Endothelial cell of umbilical vein (primary cell): ENCODE data around the gene OAS3.

Experiments
- POLR2A ChIP-seq: IDR thresholded peaks from 2 replicates; pipeline ENCODE4 v1.6.1; 2012; ENCODE audit warnings: low read depth, mild to moderate bottlenecking, control low read depth, low read length
- TF ChIP-seq, protein P1 (sequence below), 2 donors: IDR thresholded peaks; 1 replicate in 1 of 2; 2 replicates in 1 of 2; pipeline ENCODE4 v1.5.1; 2011; ENCODE audit warnings: low read length in 2 of 2, mild to moderate bottlenecking in 2 of 2, moderate library complexity in 2 of 2, control low read depth in 1 of 2, inconsistent platforms in 1 of 2, low read depth in 1 of 2; ENCODE audit not compliant: insufficient read depth in 1 of 2; ENCODE audit errors: extremely low read depth in 1 of 2

DNA sequence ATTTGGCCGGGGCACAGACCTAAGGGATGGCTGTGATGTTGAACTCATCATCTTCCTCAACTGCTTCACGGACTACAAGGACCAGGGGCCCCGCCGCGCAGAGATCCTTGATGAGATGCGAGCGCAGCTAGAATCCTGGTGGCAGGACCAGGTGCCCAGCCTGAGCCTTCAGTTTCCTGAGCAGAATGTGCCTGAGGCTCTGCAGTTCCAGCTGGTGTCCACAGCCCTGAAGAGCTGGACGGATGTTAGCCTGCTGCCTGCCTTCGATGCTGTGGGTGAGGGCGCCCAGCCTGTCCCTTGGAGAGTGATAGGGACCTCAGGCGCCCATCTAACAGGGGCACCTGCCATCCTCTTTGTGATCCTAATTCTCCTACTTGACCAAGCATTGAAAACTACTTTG lies 12.4 kb downstream of the OAS3 start:
- TF ChIP-seq, protein P1, sequence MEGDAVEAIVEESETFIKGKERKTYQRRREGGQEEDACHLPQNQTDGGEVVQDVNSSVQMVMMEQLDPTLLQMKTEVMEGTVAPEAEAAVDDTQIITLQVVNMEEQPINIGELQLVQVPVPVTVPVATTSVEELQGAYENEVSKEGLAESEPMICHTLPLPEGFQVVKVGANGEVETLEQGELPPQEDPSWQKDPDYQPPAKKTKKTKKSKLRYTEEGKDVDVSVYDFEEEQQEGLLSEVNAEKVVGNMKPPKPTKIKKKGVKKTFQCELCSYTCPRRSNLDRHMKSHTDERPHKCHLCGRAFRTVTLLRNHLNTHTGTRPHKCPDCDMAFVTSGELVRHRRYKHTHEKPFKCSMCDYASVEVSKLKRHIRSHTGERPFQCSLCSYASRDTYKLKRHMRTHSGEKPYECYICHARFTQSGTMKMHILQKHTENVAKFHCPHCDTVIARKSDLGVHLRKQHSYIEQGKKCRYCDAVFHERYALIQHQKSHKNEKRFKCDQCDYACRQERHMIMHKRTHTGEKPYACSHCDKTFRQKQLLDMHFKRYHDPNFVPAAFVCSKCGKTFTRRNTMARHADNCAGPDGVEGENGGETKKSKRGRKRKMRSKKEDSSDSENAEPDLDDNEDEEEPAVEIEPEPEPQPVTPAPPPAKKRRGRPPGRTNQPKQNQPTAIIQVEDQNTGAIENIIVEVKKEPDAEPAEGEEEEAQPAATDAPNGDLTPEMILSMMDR (IDR thresholded peaks at IDR 0.05; ENCODE audit: extremely low read depth in 1 of 2, insufficient read depth in 1 of 2, low read depth in 1 of 2, low read length in 2 of 2), result no peak
- no peak for TF ChIP-seq POLR2A
